ENCODE results near the gene TMEM74B.

TMEM74B gene

GRCh38 chr20:1183153-1183552 lies 1.6 kb downstream of the TMEM74B start:
- Histone ChIP-seq H3K9ac (ENCODE audit: low read length) (no peak overlapping the region), H3K9me3 (ENCODE audit: insufficient read depth, low read depth, low read length) (peaks cover 5% of the 10 kb centered on the region), H3K79me1 (ENCODE audit: low read length) (no peaks in the 10 kb centered on the region), H3K18ac (ENCODE audit: low read length) (no peak overlapping the region), H3K4me3 (ENCODE audit: low read depth, low read length) (no peak overlapping the region), H3K79me2 (ENCODE audit: control insufficient read depth, insufficient read depth, low read length, poor library complexity) (no peaks in the 10 kb centered on the region), H3K4ac (ENCODE audit: low read depth, low read length) (no peak overlapping the region), H3K23ac (ENCODE audit: low read length) (no peak overlapping the region), H3K4me2 (ENCODE audit: low read length) (no peak overlapping the region), H2AFZ (ENCODE audit: insufficient read depth, low read length, poor library complexity) (no peak overlapping the region), H4K8ac (ENCODE audit: low read depth, low read length) (no peak overlapping the region), H2BK12ac (ENCODE audit: low read length) (no peak overlapping the region), H4K91ac (ENCODE audit: low read depth, low read length) (no peak overlapping the region), H3K27ac (ENCODE audit: low read depth, low read length) (no peak overlapping the region), H2BK5ac (ENCODE audit: low read depth, low read length, poor library complexity) (no peak overlapping the region), H2AK5ac (ENCODE audit: low read length) (no peak overlapping the region), H3K4me1 (ENCODE audit: control insufficient read depth in 1 of 2, insufficient read depth in 2 of 2, low read length in 2 of 2) (peaks cover 0 to 4% of the 10 kb centered on the region in 2 experiments), H3K14ac (ENCODE audit: low read length) (no peak overlapping the region), H3K36me3 (ENCODE audit: control insufficient read depth in 1 of 2, insufficient read depth in 2 of 2, low read length in 2 of 2) (no peaks in the 10 kb centered on the region), H2BK120ac (ENCODE audit: insufficient read depth, low read length, poor library complexity) (no peak overlapping the region), H3K27me3 (ENCODE audit: insufficient read depth, low read length) (peaks cover 18% of the 10 kb centered on the region), H4K12ac (ENCODE audit: low read depth, low read length) (no peak overlapping the region)
- no CpG with 5 or more reads among the region's 6 CpGs for WGBS (ENCODE audit: extremely low coverage, insufficient coverage, insufficient read length)
- no peak for DNase-seq

- Histone ChIP-seq H3K4me3 (ENCODE audit: low read depth, low read length) (no peak overlapping the region), H2AK5ac (ENCODE audit: low read length) (no peak overlapping the region), H3K9me3 (ENCODE audit: insufficient read depth, low read depth, low read length) (peaks cover 5% of the 10 kb centered on the region), H3K27ac (ENCODE audit: low read depth, low read length) (no peak overlapping the region), H2BK120ac (ENCODE audit: insufficient read depth, low read length, poor library complexity) (no peak overlapping the region), H3K23ac (ENCODE audit: low read length) (no peak overlapping the region), H2BK12ac (ENCODE audit: low read length) (no peak overlapping the region), H4K12ac (ENCODE audit: low read depth, low read length) (no peak overlapping the region), H3K4me2 (ENCODE audit: low read length) (no peak overlapping the region), H2AFZ (ENCODE audit: insufficient read depth, low read length, poor library complexity) (no peak overlapping the region), H3K14ac (ENCODE audit: low read length) (no peak overlapping the region), H3K9ac (ENCODE audit: low read length) (peak overlapping the region; percentile 29), H3K4me1 (ENCODE audit: control insufficient read depth in 1 of 2, insufficient read depth in 2 of 2, low read length in 2 of 2) (peaks cover 0 to 2% of the 10 kb centered on the region in 2 experiments), H4K91ac (ENCODE audit: low read depth, low read length) (no peak overlapping the region), H3K36me3 (ENCODE audit: control insufficient read depth in 1 of 2, insufficient read depth in 2 of 2, low read length in 2 of 2) (no peaks in the 10 kb centered on the region), H3K27me3 (ENCODE audit: insufficient read depth, low read length) (peaks cover 18% of the 10 kb centered on the region), H3K4ac (ENCODE audit: low read depth, low read length) (no peak overlapping the region), H2BK5ac (ENCODE audit: low read depth, low read length, poor library complexity) (no peak overlapping the region), H3K79me2 (ENCODE audit: control insufficient read depth, insufficient read depth, low read length, poor library complexity) (no peaks in the 10 kb centered on the region), H4K8ac (ENCODE audit: low read depth, low read length) (no peak overlapping the region), H3K79me1 (ENCODE audit: low read length) (no peaks in the 10 kb centered on the region), H3K18ac (ENCODE audit: low read length) (no peak overlapping the region)
- DNase-seq: no peak
- no CpG with 5 or more reads among the region's 4 CpGs for WGBS (ENCODE audit: extremely low coverage, insufficient coverage, insufficient read length)
These were observed 2.7 kb downstream of the TMEM74B start for GRCh38 chr20:1182106-1182505.

DNA sequence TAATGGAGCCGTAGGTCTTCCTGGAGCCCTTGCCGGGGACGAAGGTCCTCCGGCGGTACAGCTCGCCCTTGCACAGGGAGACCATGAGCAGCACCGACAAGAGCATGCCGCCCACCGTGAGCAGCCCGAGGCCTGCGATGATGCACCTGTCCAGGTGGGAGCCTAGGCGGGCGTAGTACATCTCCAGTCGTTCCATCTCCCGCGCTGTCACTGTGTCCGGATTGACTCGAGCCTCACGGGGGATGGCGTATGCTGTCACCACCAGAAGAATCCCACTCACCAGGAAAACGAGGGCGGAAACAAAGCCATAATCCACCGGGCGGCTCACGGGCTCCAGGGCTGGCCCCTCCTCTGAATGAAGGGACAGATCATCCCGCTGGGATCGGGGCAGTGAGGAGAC lies 3.8 kb downstream of the TMEM74B start:
- Histone ChIP-seq H3K18ac (ENCODE audit: low read length) (no peak overlapping the region), H3K36me3 (ENCODE audit: control insufficient read depth in 1 of 2, insufficient read depth in 2 of 2, low read length in 2 of 2) (peaks cover 0 to 2% of the 10 kb centered on the region in 2 experiments), H2AFZ (ENCODE audit: insufficient read depth, low read length, poor library complexity) (no peak overlapping the region), H4K8ac (ENCODE audit: low read depth, low read length) (no peak overlapping the region), H2BK12ac (ENCODE audit: low read length) (no peak overlapping the region), H3K4me1 (ENCODE audit: control insufficient read depth in 1 of 2, insufficient read depth in 2 of 2, low read length in 2 of 2) (peaks cover 0 to 2% of the 10 kb centered on the region in 2 experiments), H3K23ac (ENCODE audit: low read length) (no peak overlapping the region), H3K79me1 (ENCODE audit: low read length) (no peaks in the 10 kb centered on the region), H4K12ac (ENCODE audit: low read depth, low read length) (no peak overlapping the region), H3K27me3 (ENCODE audit: insufficient read depth, low read length) (peaks cover 18% of the 10 kb centered on the region), H3K9ac (ENCODE audit: low read length) (no peak overlapping the region), H2BK5ac (ENCODE audit: low read depth, low read length, poor library complexity) (no peak overlapping the region), H4K91ac (ENCODE audit: low read depth, low read length) (no peak overlapping the region), H3K9me3 (ENCODE audit: insufficient read depth, low read depth, low read length) (peaks cover 2% of the 10 kb centered on the region), H3K14ac (ENCODE audit: low read length) (no peak overlapping the region), H2AK5ac (ENCODE audit: low read length) (no peak overlapping the region), H2BK120ac (ENCODE audit: insufficient read depth, low read length, poor library complexity) (no peak overlapping the region), H3K27ac (ENCODE audit: low read depth, low read length) (no peak overlapping the region), H3K4me3 (ENCODE audit: low read depth, low read length) (no peak overlapping the region), H3K4ac (ENCODE audit: low read depth, low read length) (no peak overlapping the region), H3K79me2 (ENCODE audit: control insufficient read depth, insufficient read depth, low read length, poor library complexity) (no peaks in the 10 kb centered on the region), H3K4me2 (ENCODE audit: low read length) (no peak overlapping the region)
- DNase-seq: no peak
- WGBS (ENCODE audit: extremely low coverage, insufficient coverage, insufficient read length): no CpG with 5 or more reads among the region's 27 CpGs

GRCh38 chr20:1178623-1179022 lies 6.2 kb downstream of the TMEM74B start:
- Histone ChIP-seq H2AFZ (ENCODE audit: insufficient read depth, low read length, poor library complexity) (no peak overlapping the region), H4K12ac (ENCODE audit: low read depth, low read length) (no peak overlapping the region), H3K9me3 (ENCODE audit: insufficient read depth, low read depth, low read length) (no peaks in the 10 kb centered on the region), H3K27ac (ENCODE audit: low read depth, low read length) (no peak overlapping the region), H3K4me1 (ENCODE audit: control insufficient read depth in 1 of 2, insufficient read depth in 2 of 2, low read length in 2 of 2) (no peaks in the 10 kb centered on the region), H3K79me1 (ENCODE audit: low read length) (no peaks in the 10 kb centered on the region), H3K4ac (ENCODE audit: low read depth, low read length) (no peak overlapping the region), H3K9ac (ENCODE audit: low read length) (no peak overlapping the region), H2BK12ac (ENCODE audit: low read length) (no peak overlapping the region), H3K14ac (ENCODE audit: low read length) (no peak overlapping the region), H2AK5ac (ENCODE audit: low read length) (no peak overlapping the region), H2BK120ac (ENCODE audit: insufficient read depth, low read length, poor library complexity) (no peak overlapping the region), H3K23ac (ENCODE audit: low read length) (no peak overlapping the region), H3K18ac (ENCODE audit: low read length) (no peak overlapping the region), H3K4me3 (ENCODE audit: low read depth, low read length) (no peak overlapping the region), H4K91ac (ENCODE audit: low read depth, low read length) (no peak overlapping the region), H3K4me2 (ENCODE audit: low read length) (no peak overlapping the region), H3K36me3 (ENCODE audit: control insufficient read depth in 1 of 2, insufficient read depth in 2 of 2, low read length in 2 of 2) (peaks cover 2 to 4% of the 10 kb centered on the region in 2 experiments), H3K27me3 (ENCODE audit: insufficient read depth, low read length) (peaks cover 2% of the 10 kb centered on the region), H3K79me2 (ENCODE audit: control insufficient read depth, insufficient read depth, low read length, poor library complexity) (no peaks in the 10 kb centered on the region), H2BK5ac (ENCODE audit: low read depth, low read length, poor library complexity) (no peak overlapping the region), H4K8ac (ENCODE audit: low read depth, low read length) (no peak overlapping the region)
- DNase-seq: no peak
- WGBS (ENCODE audit: extremely low coverage, insufficient coverage, insufficient read length): no CpG with 5 or more reads among the region's 3 CpGs

All from trophoblast cell (in vitro differentiated cells and primary cell).